Activated T-cell treated with anti-CD3 and anti-CD28 coated beads, Interleukin-2, amount 50 U/mL, for 24 hours (primary cell): ENCODE data around the gene TMEM130.

Experiments
- DNase-seq: peaks from one replicate; pipeline ENCODE4 v3.0.0-alpha.2; 2020
- H3K27ac Mint-ChIP-seq: 2 replicates; pipeline ENCODE4 v1.8.0; 2020; ENCODE audit warnings: mild to moderate bottlenecking, mixed read lengths
- H3K27me3 Mint-ChIP-seq: 2 replicates; pipeline ENCODE4 v1.8.0; 2020; ENCODE audit warnings: mixed read lengths
- H3K36me3 Mint-ChIP-seq: 2 replicates; pipeline ENCODE4 v1.8.0; 2020; ENCODE audit warnings: low read depth, mixed read lengths
- H3K4me1 Mint-ChIP-seq: 2 replicates; pipeline ENCODE4 v1.8.0; 2020; ENCODE audit warnings: low read depth, mixed read lengths
- H3K4me3 Mint-ChIP-seq: 2 replicates; pipeline ENCODE4 v1.8.0; 2020; ENCODE audit warnings: mild to moderate bottlenecking, moderate library complexity, mixed read lengths
- H3K9me3 Mint-ChIP-seq: 2 replicates; pipeline ENCODE4 v1.8.0; 2020; ENCODE audit warnings: mixed read lengths

TMEM130 gene

GRCh38 chr7:98840722-98841121 lies 29.1 kb downstream of the TMEM130 start:
- Mint-ChIP-seq H3K4me3 (no peak overlapping the region), H3K9me3 (no peaks in the 10 kb centered on the region), H3K27me3 (peaks cover 18% of the 10 kb centered on the region), H3K27ac (no peak overlapping the region), H3K4me1 (peaks cover 2% of the 10 kb centered on the region), H3K36me3 (no peaks in the 10 kb centered on the region)
- DNase-seq, result no peak

GRCh38 chr7:98840096-98840495 lies 29.7 kb downstream of the TMEM130 start:
- H3K36me3 Mint-ChIP-seq, result no peaks in the 10 kb centered on the region
- no peak overlapping the region for H3K4me3 Mint-ChIP-seq
- H3K27me3 Mint-ChIP-seq, result peaks cover 18% of the 10 kb centered on the region
- DNase-seq, result no peak
- no peaks in the 10 kb centered on the region for H3K9me3 Mint-ChIP-seq
- no peak overlapping the region for H3K27ac Mint-ChIP-seq
- H3K4me1 Mint-ChIP-seq, result peaks cover 2% of the 10 kb centered on the region

GRCh38 chr7:98837630-98837972 lies 32.2 kb downstream of the TMEM130 start:
- DNase-seq, result no peak
- peaks cover 2% of the 10 kb centered on the region for H3K4me1 Mint-ChIP-seq
- H3K36me3 Mint-ChIP-seq, result no peaks in the 10 kb centered on the region
- no peak overlapping the region for H3K27ac Mint-ChIP-seq
- no peaks in the 10 kb centered on the region for H3K9me3 Mint-ChIP-seq
- H3K4me3 Mint-ChIP-seq, result no peak overlapping the region
- peaks cover 18% of the 10 kb centered on the region for H3K27me3 Mint-ChIP-seq

- Mint-ChIP-seq H3K4me3 (no peak overlapping the region), H3K27me3 (peaks cover 18% of the 10 kb centered on the region), H3K36me3 (no peaks in the 10 kb centered on the region), H3K27ac (no peak overlapping the region), H3K9me3 (no peaks in the 10 kb centered on the region), H3K4me1 (peaks cover 2% of the 10 kb centered on the region)
- peak; percentile 35 for DNase-seq
These were observed 32.8 kb downstream of the TMEM130 start for GRCh38 chr7:98836811-98837629.

GRCh38 chr7:98834949-98835348 lies 34.9 kb downstream of the TMEM130 start:
- H3K4me3 Mint-ChIP-seq, result no peak overlapping the region

GRCh38 chr7:98833022-98833421 lies 36.8 kb downstream of the TMEM130 start:
- Mint-ChIP-seq H3K4me1 (no peaks in the 10 kb centered on the region), H3K27me3 (peaks cover 16% of the 10 kb centered on the region), H3K27ac (no peak overlapping the region), H3K36me3 (no peaks in the 10 kb centered on the region), H3K9me3 (no peaks in the 10 kb centered on the region), H3K4me3 (no peak overlapping the region)
- DNase-seq, result no peak

More at GRCh38 chr7:98834949-98835348, 34.9 kb downstream of the TMEM130 start:
- Mint-ChIP-seq H3K9me3 (no peaks in the 10 kb centered on the region), H3K4me1 (no peaks in the 10 kb centered on the region), H3K27ac (no peak overlapping the region), H3K36me3 (no peaks in the 10 kb centered on the region), H3K27me3 (peaks cover 15% of the 10 kb centered on the region)
- no peak for DNase-seq

GRCh38 chr7:98831641-98832221 lies 38.1 kb downstream of the TMEM130 start:
- Mint-ChIP-seq H3K4me1 (no peaks in the 10 kb centered on the region), H3K4me3 (no peak overlapping the region), H3K36me3 (no peaks in the 10 kb centered on the region), H3K27me3 (peaks cover 12% of the 10 kb centered on the region), H3K9me3 (no peaks in the 10 kb centered on the region), H3K27ac (no peak overlapping the region)
- DNase-seq, result peak; percentile 49

- Mint-ChIP-seq H3K27me3 (peaks cover 11% of the 10 kb centered on the region), H3K27ac (no peak overlapping the region), H3K4me1 (no peaks in the 10 kb centered on the region), H3K36me3 (no peaks in the 10 kb centered on the region), H3K4me3 (no peak overlapping the region), H3K9me3 (no peaks in the 10 kb centered on the region)
- no peak for DNase-seq
These were observed 38.8 kb downstream of the TMEM130 start for GRCh38 chr7:98830972-98831548.

GRCh38 chr7:98828368-98828767 lies 41.4 kb downstream of the TMEM130 start:
- no peak for DNase-seq
- H3K27me3 Mint-ChIP-seq, result peaks cover 20% of the 10 kb centered on the region
- H3K4me3 Mint-ChIP-seq, result no peak overlapping the region
- no peaks in the 10 kb centered on the region for H3K4me1 Mint-ChIP-seq
- H3K27ac Mint-ChIP-seq, result no peak overlapping the region
- no peaks in the 10 kb centered on the region for H3K9me3 Mint-ChIP-seq
- H3K36me3 Mint-ChIP-seq, result no peaks in the 10 kb centered on the region

GRCh38 chr7:98827258-98827657 lies 42.6 kb downstream of the TMEM130 start:
- no peaks in the 10 kb centered on the region for H3K9me3 Mint-ChIP-seq
- DNase-seq, result no peak
- H3K4me1 Mint-ChIP-seq, result no peaks in the 10 kb centered on the region
- H3K27ac Mint-ChIP-seq, result no peak overlapping the region
- no peaks in the 10 kb centered on the region for H3K36me3 Mint-ChIP-seq
- H3K4me3 Mint-ChIP-seq, result no peak overlapping the region
- H3K27me3 Mint-ChIP-seq, result peaks cover 20% of the 10 kb centered on the region

- Mint-ChIP-seq H3K9me3 (no peaks in the 10 kb centered on the region), H3K27ac (no peak overlapping the region), H3K4me1 (no peaks in the 10 kb centered on the region), H3K27me3 (peaks cover 20% of the 10 kb centered on the region), H3K36me3 (no peaks in the 10 kb centered on the region), H3K4me3 (no peak overlapping the region)
- DNase-seq, result no peak
These were observed 43.0 kb downstream of the TMEM130 start for GRCh38 chr7:98826811-98827231.

- no peaks in the 10 kb centered on the region for H3K9me3 Mint-ChIP-seq
- no peaks in the 10 kb centered on the region for H3K4me1 Mint-ChIP-seq
- H3K4me3 Mint-ChIP-seq, result no peak overlapping the region
- no peaks in the 10 kb centered on the region for H3K36me3 Mint-ChIP-seq
- H3K27me3 Mint-ChIP-seq, result peaks cover 20% of the 10 kb centered on the region
- DNase-seq, result no peak
- H3K27ac Mint-ChIP-seq, result no peak overlapping the region
These were observed 43.4 kb downstream of the TMEM130 start for GRCh38 chr7:98826387-98826786.

- no peak overlapping the region for H3K27ac Mint-ChIP-seq
- no peaks in the 10 kb centered on the region for H3K4me1 Mint-ChIP-seq
- DNase-seq, result no peak
- no peaks in the 10 kb centered on the region for H3K9me3 Mint-ChIP-seq
- H3K4me3 Mint-ChIP-seq, result no peak overlapping the region
- H3K36me3 Mint-ChIP-seq, result no peaks in the 10 kb centered on the region
- H3K27me3 Mint-ChIP-seq, result peaks cover 16% of the 10 kb centered on the region
These were observed 46.6 kb downstream of the TMEM130 start for GRCh38 chr7:98823226-98823625.

- Mint-ChIP-seq H3K27me3 (peaks cover 20% of the 10 kb centered on the region), H3K9me3 (no peaks in the 10 kb centered on the region), H3K4me1 (no peaks in the 10 kb centered on the region), H3K4me3 (no peak overlapping the region), H3K27ac (no peak overlapping the region), H3K36me3 (no peaks in the 10 kb centered on the region)
- no peak for DNase-seq
These were observed 48.5 kb downstream of the TMEM130 start for GRCh38 chr7:98821348-98821747.
